Spleen (tissue), 7 donors: ENCODE data around the gene MBD5.

Experiments used
- CTCF ChIP-seq, 11 experiments: fragments of 200-600 bp in 7 of 11; fragments of 450-650 bp in 4 of 11; sonication (generic) in 4 of 11; IDR thresholded peaks in 8 of 11; conservative IDR thresholded peaks in 3 of 11; 1 replicate in 7 of 11; 2 replicates in 4 of 11; pipeline versions ENCODE4 v1.4.0 to v1.8.0; 2016 to 2021; ENCODE audit warnings: antibody characterized with exemption in 11 of 11, inconsistent platforms in 4 of 11, mild to moderate bottlenecking in 1 of 11
- POLR2AphosphoS5 ChIP-seq, 3 donors: sonication (generic); formaldehyde crosslinking; IDR thresholded peaks; one replicate each; pipeline ENCODE4 v1.5.1; 2017; ENCODE audit warnings: antibody characterized with exemption in 3 of 3
- donor health status: DM: no; HTN: no; CAD: no; lungs with moderate emphysema.
- donor health status: DM: no; HTN: no; CAD: no.
- donor health status: DM: no; HTN: no; CAD: no.

DNA sequence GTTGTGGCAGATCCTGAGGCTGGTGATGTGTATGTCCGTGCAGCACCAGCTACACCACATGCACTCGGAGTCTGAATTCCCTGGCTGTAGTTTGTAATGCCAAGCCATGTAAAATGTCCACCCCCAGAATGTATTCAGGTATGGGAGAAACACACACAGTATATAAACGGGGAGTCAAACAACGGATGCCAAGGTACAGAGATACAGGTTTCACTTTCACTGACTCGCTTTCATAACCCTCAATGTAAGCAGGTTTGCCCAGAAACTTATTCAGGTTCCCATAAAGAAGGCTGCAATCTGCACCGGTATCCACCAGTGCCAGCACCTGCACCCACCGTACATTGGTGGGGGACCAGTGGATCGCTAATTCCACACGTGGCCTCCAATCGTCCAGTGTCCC, 237.2 kb downstream of the MBD5 start:
- TF ChIP-seq CTCF (IDR thresholded peaks at IDR 0.05 in 8 of 11, conservative IDR thresholded peaks at IDR 0.05 in 3 of 11) = no peak
- no peak for TF ChIP-seq POLR2AphosphoS5 (IDR thresholded peaks at IDR 0.05)
